Adrenal gland (tissue), 12 donors: Measurements from ENCODE around the gene ATG9B. TPM values are rescaled to one million over a fixed set of nuclear protein-coding genes. Genes with fewer than 3 reads are reported as not detected.
A peak's percentile ranks its signal among the peaks of the same experiment; 100 is the strongest.

ENCODE experiments used
- DNase-seq, 7 donors: peaks; one replicate each; pipeline ENCODE4 v3.0.0-alpha.2; 2019 to 2020
- H3K27ac ChIP-seq, 5 donors: fragments of 200-600 bp; sonication (generic) in 4 of 5; 1 replicate in 3 of 5; 2 replicates in 2 of 5; pipeline versions ENCODE4 v1.5.1 to v1.8.0; 2016 to 2020; ENCODE audit warnings: mild to moderate bottlenecking in 1 of 5
- H3K27me3 ChIP-seq: fragments of 200-600 bp; 2 replicates; pipeline ENCODE4 v1.8.0; 2021
- H3K36me3 ChIP-seq, 2 donors: fragments of 200-600 bp; replicated peaks in 1 of 2; 1 replicate in 1 of 2; 2 replicates in 1 of 2; pipeline versions ENCODE4 v1.5.1 to v1.8.0; 2018 to 2022
- H3K4me1 ChIP-seq, 2 donors: fragments of 200-600 bp; replicated peaks in 1 of 2; 1 replicate in 1 of 2; 2 replicates in 1 of 2; pipeline versions ENCODE4 v1.5.1 to v1.8.0; 2018 to 2021
- H3K4me3 ChIP-seq, 4 donors: fragments of 200-600 bp; sonication (generic) in 3 of 4; one replicate each; pipeline ENCODE4 v1.5.1; 2016 to 2018
- H3K9me3 ChIP-seq, 3 donors: fragments of 200-600 bp; sonication (generic) in 1 of 3; replicated peaks in 1 of 3; 1 replicate in 2 of 3; 2 replicates in 1 of 3; pipeline versions ENCODE4 v1.5.1 to v1.8.0; 2016 to 2021
- POLR2A ChIP-seq, 2 donors: fragments of 450-650 bp; IDR thresholded peaks; one replicate each; pipeline ENCODE4 v1.6.1; 2017; ENCODE audit warnings: antibody characterized with exemption in 2 of 2, mild to moderate bottlenecking in 2 of 2, moderate library complexity in 1 of 2
- WGBS, 4 donors: extraction: QIAGEN DNeasy Blood & Tissue Kit in 2 of 4; methylation state at CpG; one replicate each; pipeline versions ENCODE4 v1.1.5 to v1.1.7; 2013 to 2017; 5-methylcytosine and 5-hydroxymethylcytosine counted together
- intact Hi-C, 2 donors: fragments of 100-400 bp; cut with DNase I; formaldehyde crosslinking; loops; one replicate each; pipeline versions ENCODE4 v1.14.1 to v1.15.0; 2022 to 2023
- polyA plus RNA-seq, 3 donors: library from polyadenylated mRNA; stranded (reverse); fragments of 200-250 nt in 2 of 3; fragments of 350-450 nt in 1 of 3; fragmentation: Illumina TruSeq in 1 of 3; extraction: RNeasy Lipid Tissue Mini Kit (QIAGEN cat#74804) in 1 of 3; gene quantifications; one replicate each; pipeline ENCODE4 v1.2.3, GENCODE V29; 2013 to 2014
- total RNA-seq, 9 donors: library from RNA; depleted of rRNA in 4 of 9; stranded (reverse); fragments of >200 nt in 4 of 9; fragments of 120-200 nt in 1 of 9; fragmentation: NEBNext Ultra II Directional in 1 of 9; extraction: Animal tissue kit (Norgen Biotek cat#: 25700) in 1 of 9; gene quantifications; one replicate each; pipeline versions ENCODE4 v1.1.0 to v1.2.4, GENCODE V29; 2013 to 2023
- TF ChIP-seq, protein P1 (sequence below), 6 experiments: fragments of 450-650 bp in 4 of 6; fragments of 200-600 bp in 2 of 6; sonication (generic) in 1 of 6; IDR thresholded peaks; 1 replicate in 5 of 6; 2 replicates in 1 of 6; pipeline versions ENCODE4 v1.5.1 to v1.8.0; 2016 to 2021; ENCODE audit warnings: antibody characterized with exemption in 6 of 6, mild to moderate bottlenecking in 2 of 6, moderate library complexity in 1 of 6
- donor health status: healthy with polysubstance abuse.
- donor health status: Bipolar disorder and iron deficiency.
- donor health status: DM: yes; HTN: yes; CAD: no.
- donor health status: DM: no; HTN: no; CAD: no.
- donor health status: DM: no; HTN: no; CAD: no.
- donor health status: DM: yes; HTN: yes; CAD: no.

Gene ATG9B
- total and polyA plus RNA-seq, 12 donors, result 0.23 to 7.8 (median 0.46) TPM; not detected in 2

DNA sequence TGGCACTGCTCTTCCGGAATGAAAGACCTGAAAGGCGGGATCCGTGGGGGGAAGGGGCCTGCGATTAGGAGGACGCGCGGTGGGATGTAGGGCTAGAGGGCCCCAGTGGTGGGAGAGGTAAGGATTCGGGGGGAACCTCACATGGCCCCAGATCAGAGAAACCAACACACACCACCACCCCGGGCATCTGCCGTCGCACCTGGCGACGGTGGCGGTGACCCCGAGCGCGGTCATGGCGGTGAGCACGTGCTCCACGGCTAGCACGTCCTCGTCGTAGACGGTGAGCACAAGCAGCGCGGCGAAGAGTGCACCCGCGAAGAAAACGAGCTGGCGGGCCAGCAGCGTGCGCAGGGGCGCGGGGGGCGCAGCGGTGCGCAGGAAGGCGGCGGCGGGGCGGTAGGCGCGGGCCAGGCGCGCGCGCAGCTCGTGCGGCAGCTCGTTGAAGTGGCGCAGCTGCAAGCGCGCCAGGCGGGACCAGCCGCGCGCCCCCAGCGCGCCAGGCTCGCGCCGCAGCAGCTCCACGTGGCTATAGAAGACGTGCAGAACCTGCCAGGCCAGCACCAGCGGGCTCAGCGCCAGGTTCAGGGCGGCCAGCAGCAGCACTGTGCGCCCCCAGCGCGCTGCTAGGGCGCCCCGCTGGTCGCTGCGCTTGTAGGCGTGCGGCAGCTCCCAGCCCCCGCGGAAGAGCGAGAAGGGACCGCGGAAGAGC, 5.7 kb downstream of the ATG9B start:
- no peak for TF ChIP-seq POLR2A (IDR thresholded peaks at IDR 0.05)
- TF ChIP-seq, protein P1, sequence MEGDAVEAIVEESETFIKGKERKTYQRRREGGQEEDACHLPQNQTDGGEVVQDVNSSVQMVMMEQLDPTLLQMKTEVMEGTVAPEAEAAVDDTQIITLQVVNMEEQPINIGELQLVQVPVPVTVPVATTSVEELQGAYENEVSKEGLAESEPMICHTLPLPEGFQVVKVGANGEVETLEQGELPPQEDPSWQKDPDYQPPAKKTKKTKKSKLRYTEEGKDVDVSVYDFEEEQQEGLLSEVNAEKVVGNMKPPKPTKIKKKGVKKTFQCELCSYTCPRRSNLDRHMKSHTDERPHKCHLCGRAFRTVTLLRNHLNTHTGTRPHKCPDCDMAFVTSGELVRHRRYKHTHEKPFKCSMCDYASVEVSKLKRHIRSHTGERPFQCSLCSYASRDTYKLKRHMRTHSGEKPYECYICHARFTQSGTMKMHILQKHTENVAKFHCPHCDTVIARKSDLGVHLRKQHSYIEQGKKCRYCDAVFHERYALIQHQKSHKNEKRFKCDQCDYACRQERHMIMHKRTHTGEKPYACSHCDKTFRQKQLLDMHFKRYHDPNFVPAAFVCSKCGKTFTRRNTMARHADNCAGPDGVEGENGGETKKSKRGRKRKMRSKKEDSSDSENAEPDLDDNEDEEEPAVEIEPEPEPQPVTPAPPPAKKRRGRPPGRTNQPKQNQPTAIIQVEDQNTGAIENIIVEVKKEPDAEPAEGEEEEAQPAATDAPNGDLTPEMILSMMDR (IDR thresholded peaks at IDR 0.05), result no peak
- Histone ChIP-seq H3K36me3 (no peaks in the 10 kb centered on the region), H3K27ac (no peak overlapping the region), H3K9me3 (no peaks in the 10 kb centered on the region), H3K4me3 (peak overlapping the region in 1 of 4 donors; percentile 26), H3K27me3 (peaks cover 46% of the 10 kb centered on the region), H3K4me1 (peaks cover 4 to 12% of the 10 kb centered on the region in 2 donors)
- WGBS, 4 donors, result 1 to 3% (median 2%) methylated on average over 14 to 82 of the region's 82 CpGs
- intact Hi-C loops, result loop anchor here in 1 of 2 donors (5.0 kb wide), 1 partner anchor 94 kb away; no protein-coding TSS in a partner anchor
- no peak for DNase-seq

DNA sequence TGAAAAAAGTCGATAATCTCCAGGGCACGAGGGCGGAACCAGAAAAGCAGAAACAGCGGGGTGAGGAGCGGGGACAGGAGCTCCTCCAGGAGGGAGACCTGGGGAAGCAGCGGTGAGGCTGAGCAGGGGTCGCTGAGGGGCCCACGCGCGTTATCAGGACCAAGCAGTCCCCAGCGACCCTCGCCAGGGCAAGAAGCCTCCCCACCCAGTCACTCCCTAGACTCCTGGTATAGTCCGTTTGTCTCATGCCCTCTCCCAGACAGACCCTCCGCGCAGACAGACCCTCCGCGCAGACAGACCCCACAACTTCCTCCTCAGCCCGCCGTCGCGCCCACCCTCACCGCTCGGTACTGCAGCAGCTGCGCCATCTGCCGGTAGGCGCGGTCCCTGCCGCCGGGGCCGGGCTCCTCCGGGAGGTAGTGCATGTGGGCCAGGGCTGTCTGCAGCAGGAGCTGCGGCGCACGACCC, 6.3 kb downstream of the ATG9B start:
- H3K27me3 ChIP-seq, result peaks cover 46% of the 10 kb centered on the region
- 4 to 14% (median 6%) methylated on average over 7 to 34 of the region's 34 CpGs for WGBS, 4 donors
- peak overlapping the region in 1 of 4 donors; percentile 26 for H3K4me3 ChIP-seq
- H3K4me1 ChIP-seq, result peaks cover 4 to 12% of the 10 kb centered on the region in 2 donors
- peak; percentile 43 to 81 (median 68) for DNase-seq
- no peaks in the 10 kb centered on the region for H3K36me3 ChIP-seq
- H3K27ac ChIP-seq, result no peak overlapping the region
- H3K9me3 ChIP-seq, result no peaks in the 10 kb centered on the region
- intact Hi-C loops, result loop anchor here in 1 of 2 donors (5.0 kb wide), 1 partner anchor 94 kb away; no protein-coding TSS in a partner anchor
- TF ChIP-seq, protein P1 (IDR thresholded peaks at IDR 0.05), result peak; percentile 70 to 90 (median 80)
- TF ChIP-seq POLR2A (IDR thresholded peaks at IDR 0.05), result no peak

DNA sequence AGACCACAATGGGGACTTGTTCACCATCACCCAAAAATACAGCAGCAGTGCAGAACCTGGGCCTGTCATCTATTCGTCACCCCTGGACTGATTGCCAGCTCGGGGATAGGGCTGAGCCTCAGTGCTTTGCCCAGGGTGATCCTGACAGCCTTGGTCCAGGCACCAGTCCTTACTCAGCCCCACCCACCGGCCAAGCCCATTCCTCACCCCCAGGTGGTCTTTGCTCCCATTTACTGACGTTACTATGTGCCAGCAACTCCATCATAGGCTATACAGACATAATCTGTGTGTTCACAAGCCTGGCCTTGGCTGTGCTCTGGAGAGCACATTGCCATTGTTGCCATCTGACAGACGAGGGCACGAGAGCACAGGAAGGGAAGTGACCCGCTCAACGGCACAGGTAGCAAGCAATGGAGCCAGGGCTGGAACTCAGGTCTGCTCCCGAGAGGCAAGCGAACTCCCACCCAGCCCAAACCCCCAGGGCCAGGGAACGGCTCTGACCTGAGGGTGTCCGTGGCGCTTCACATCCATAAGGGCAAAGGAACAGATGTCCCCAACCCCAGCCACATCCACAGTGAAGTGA, 6.8 kb downstream of the ATG9B start:
- Histone ChIP-seq H3K27me3 (peaks cover 46% of the 10 kb centered on the region), H3K4me1 (peaks cover 4 to 12% of the 10 kb centered on the region in 2 donors), H3K9me3 (no peaks in the 10 kb centered on the region), H3K36me3 (no peaks in the 10 kb centered on the region), H3K27ac (no peak overlapping the region), H3K4me3 (no peak overlapping the region)
- TF ChIP-seq, protein P1 (IDR thresholded peaks at IDR 0.05), result no peak
- TF ChIP-seq POLR2A (IDR thresholded peaks at IDR 0.05), result no peak
- no peak for DNase-seq
- WGBS, 4 donors, result 22 to 46% (median 41%) methylated on average over 11 to 13 of the region's 13 CpGs
- intact Hi-C loops, result loop anchor here in 1 of 2 donors (5.0 kb wide), 1 partner anchor 95 kb away; no protein-coding TSS in a partner anchor

DNA sequence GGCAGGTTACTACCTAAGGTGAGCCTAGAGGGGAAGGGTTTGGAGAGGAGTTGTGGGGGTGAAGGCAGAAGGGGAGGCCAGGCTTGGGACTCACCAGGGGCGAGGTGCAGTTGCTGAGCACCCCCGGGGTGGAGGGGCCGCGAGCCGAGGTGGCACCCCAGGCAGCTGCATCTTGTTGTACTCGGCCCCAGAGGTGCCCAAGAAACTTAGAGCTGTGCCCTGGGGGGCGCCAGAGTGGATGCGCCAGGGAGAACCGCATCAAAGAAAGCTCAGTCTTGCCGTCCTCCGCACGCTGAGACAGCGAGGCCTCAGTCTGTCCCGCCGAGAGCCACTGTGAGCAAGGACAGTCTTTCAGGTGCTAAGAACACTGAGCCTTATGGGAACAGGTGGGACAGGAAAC, 7.4 kb downstream of the ATG9B start:
- 82 to 87% (median 82%) methylated on average over 10 to 15 of the region's 15 CpGs for WGBS, 4 donors
- no peak for TF ChIP-seq POLR2A (IDR thresholded peaks at IDR 0.05)
- TF ChIP-seq, protein P1 (IDR thresholded peaks at IDR 0.05), result no peak

More for the DNA sequence above, 7.4 kb downstream of the ATG9B start:
- Histone ChIP-seq H3K4me3 (no peak overlapping the region), H3K4me1 (peaks cover 4 to 12% of the 10 kb centered on the region in 2 donors), H3K27ac (no peak overlapping the region), H3K36me3 (no peaks in the 10 kb centered on the region), H3K27me3 (peaks cover 46% of the 10 kb centered on the region), H3K9me3 (no peaks in the 10 kb centered on the region)
- no peak for DNase-seq
- intact Hi-C loops, result loop anchor here in 1 of 2 donors (5.0 kb wide), 1 partner anchor 95 kb away; no protein-coding TSS in a partner anchor
